Activated CD8-positive, alpha-beta memory T cell treated with anti-CD3 and anti-CD28 coated beads for 36 hours (primary cell): ENCODE results near the gene BACH1. TPM values are rescaled to one million over a fixed set of nuclear protein-coding genes. Genes with fewer than 3 reads are reported as not detected.

ENCODE experiments used
- CTCF ChIA-PET: fragments of 350-600 bp; sonication (Branson Sonifier 250); formaldehyde crosslinking; loops from one replicate; lab custom pipeline; 2021; ENCODE audit warnings: antibody characterized with exemption; lab: Charles Lee
- POLR2A ChIA-PET: fragments of 350-600 bp; sonication (Branson Sonifier 250); formaldehyde crosslinking; loops from one replicate; lab custom pipeline; 2021; ENCODE audit warnings: antibody characterized with exemption; lab: Charles Lee
- total RNA-seq, 2 experiments: library from RNA; stranded (reverse); gene quantifications; one replicate each; pipeline ENCODE4 v1.2.3, GENCODE V29; 2021

BACH1 gene
- total RNA-seq, 2 experiments from 2014 or later: 20.5 to 21.5 TPM

DNA sequence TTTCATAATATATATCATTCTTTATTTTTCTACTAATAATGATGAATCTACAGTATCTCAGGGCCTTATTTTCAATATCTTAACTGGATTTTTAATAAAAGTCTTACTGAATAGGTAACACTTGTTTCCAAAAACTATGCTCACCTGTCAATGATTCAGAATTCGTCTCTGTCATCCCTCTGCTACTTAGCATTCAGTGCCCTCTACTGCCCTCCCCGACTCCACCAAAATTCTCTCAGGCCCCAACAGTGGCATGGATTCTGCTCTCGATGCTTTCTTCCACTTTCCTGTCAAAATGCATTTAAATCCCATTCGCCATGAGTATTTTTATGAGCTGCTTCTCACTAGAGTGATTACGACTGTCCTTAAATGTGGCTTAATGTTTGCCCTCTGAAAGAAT lies 10.5 kb upstream of the BACH1 start:
- ChIA-PET POLR2A (no interaction called here), CTCF (interaction anchor here (1.2 kb wide), 1 partner anchor 12 kb away, joined by 4 read pairs; no protein-coding TSS in a partner anchor)

DNA sequence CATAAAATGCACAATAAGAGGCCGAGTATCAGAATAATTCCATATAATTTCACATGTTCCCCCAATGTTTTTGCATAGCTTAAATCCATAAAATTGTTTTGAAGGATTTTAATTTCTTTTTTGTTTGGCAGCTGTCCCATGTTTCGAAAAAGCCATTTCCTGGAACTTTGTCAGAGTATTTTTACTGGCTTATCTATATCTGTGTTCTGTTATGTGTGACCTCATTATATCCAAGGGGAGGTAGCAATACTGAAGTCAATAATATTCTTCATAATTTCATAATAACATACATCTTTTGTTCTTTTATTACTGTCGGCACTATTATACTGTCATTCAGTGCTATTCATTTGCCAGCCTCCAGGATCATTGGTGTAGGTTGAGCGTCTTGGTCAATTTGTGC lies 9.4 kb upstream of the BACH1 start:
- CTCF ChIA-PET: interaction anchor here (1.2 kb wide), 1 partner anchor 11 kb away, joined by 4 read pairs; no protein-coding TSS in a partner anchor

DNA sequence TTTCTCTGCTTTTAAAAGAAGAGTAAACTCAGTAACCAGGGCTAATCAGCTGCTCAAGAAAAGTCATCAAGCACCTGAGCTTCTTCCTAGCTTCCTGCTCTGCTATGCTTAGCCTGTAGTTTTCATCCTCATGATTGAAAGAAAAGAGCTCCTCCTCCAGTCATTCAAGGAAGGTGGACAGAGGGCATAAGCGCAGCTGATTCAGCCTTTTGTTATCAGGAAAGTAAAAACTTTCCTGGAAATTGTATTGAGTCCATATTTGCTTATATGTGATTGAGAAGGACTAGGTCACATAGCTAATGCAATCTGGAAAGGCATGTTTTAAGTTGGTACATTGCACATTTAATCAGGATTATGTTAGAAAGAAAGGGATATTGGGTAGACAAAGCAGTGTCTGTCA lies 8.5 kb upstream of the BACH1 start:
- CTCF ChIA-PET: no interaction called here
- POLR2A ChIA-PET: no interaction called here

More for the DNA sequence above, 9.4 kb upstream of the BACH1 start:
- POLR2A ChIA-PET: no interaction called here

DNA sequence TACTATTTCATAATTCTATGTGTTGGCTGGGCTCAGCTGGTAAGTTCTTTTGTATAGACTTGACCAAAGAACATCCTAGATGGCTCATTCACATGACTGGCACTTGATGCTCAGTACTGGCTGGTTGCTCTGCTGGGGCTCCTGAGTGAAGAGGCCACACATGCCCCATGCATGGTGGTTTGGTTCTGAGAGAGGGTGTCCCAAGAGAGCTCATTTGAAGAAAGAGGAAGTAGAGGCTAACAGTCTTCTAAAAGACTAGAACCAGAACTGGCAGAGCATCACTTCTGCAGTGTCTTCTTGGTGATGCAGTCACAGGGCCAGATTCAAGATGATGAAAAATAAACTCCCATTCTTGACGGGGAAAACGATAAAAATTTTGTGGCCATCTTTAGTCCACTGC lies 5.2 kb upstream of the BACH1 start:
- ChIA-PET POLR2A (no interaction called here), CTCF (no interaction called here)

DNA sequence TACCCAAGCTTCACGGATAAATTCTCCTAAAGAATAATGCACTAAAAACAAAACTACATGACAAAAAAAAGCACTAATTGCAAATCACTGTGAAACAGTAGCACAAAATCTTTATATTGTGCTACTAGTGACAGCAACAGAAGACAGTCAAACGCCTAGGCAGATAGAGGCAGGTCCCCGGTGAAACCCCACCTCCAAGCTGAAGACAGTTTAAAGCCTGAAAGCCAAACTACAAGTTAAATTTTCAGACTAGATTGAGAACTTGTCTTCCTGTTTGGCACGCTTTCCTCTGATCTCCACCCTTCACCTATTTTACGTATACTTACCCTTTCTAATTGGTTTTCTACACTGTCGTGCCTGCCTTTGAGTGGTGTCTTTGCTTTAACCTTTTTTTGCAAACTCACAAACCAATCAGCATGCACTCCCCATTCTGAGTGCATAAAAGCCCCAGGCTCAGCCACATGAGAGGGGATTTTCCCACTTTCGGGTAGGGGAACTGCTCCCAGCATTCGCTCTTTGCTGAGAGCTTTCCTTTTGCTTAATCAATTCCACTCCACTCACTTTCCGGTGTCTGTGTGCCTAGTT lies 3.6 kb upstream of the BACH1 start:
- POLR2A ChIA-PET: no interaction called here
- CTCF ChIA-PET: interaction anchor here (0.6 kb wide), 1 partner anchor 65 kb away, joined by 5 read pairs; no protein-coding TSS in a partner anchor

DNA sequence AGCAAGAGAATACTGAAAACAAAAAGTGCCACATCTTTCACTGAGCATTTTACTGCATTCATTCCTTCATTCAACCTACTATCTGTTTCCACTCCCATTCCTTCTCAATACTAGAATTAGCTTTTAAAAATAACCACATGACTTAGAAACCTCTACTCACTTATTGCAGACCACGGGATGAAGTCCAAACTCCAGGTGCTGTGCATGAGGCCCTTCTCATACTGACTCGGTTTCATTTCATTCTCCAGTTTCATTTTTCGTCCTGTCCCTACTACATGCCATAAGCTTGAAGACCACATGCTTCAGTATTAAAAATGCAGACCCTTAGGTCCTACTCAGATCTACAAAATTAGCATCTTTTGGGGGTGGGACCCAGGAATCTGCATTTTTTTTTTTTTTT lies 2.3 kb upstream of the BACH1 start:
- ChIA-PET POLR2A (no interaction called here), CTCF (interaction anchor here (0.7 to 1.1 kb wide), 2 partner anchors 9 to 60 kb away, joined by 3 to 4 read pairs; no protein-coding TSS in a partner anchor)

DNA sequence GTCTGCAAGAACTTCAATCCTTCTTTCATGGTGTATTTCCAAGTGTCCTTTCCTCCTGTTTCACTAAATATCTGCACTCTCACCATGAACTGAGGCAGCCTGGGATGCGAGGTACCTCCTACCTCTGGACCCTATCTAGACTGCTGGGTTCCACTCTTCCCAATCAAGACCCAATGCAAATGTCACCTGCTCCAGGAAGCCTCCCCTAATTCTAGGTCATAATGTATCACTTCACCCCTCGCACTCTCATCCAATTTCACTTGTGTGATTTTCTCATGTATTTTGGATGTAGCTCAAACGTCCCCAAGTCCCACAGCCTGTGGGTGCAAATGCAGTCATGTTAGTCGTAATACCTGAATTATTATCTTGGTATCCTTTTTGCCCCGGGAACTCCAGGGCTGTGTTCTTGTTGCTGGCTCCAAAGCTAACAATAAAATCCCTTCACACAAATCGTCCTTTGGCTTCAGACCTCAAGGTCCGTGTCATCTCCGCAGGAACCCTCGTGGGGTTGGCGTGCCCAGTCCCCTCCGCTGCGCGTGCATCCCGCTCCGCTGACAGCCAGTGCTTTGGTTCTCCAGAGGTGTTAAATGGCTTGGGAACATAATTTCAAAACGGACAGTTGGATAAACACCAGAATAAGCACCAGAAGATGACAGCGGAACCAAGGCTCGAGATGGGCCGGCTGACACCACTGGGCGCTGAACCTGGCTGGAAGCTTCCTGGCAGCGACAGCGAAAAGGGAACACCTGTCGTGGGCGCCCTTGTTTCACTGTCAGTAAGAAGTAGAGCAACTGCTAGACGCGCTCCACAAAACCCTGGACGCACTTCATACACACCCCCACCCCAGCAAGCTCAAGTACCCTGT lies 1.0 kb upstream of the BACH1 start:
- POLR2A ChIA-PET: interaction anchor here (0.6 to 3.7 kb wide), 6 partner anchors 10 to 193 kb away, joined by 3 to 38 read pairs (median 8); no protein-coding TSS in a partner anchor
- CTCF ChIA-PET: interaction anchor here (0.7 to 1.1 kb wide), 4 partner anchors 46 to 225 kb away, joined by 3 to 5 read pairs (median 3); no protein-coding TSS in a partner anchor

DNA sequence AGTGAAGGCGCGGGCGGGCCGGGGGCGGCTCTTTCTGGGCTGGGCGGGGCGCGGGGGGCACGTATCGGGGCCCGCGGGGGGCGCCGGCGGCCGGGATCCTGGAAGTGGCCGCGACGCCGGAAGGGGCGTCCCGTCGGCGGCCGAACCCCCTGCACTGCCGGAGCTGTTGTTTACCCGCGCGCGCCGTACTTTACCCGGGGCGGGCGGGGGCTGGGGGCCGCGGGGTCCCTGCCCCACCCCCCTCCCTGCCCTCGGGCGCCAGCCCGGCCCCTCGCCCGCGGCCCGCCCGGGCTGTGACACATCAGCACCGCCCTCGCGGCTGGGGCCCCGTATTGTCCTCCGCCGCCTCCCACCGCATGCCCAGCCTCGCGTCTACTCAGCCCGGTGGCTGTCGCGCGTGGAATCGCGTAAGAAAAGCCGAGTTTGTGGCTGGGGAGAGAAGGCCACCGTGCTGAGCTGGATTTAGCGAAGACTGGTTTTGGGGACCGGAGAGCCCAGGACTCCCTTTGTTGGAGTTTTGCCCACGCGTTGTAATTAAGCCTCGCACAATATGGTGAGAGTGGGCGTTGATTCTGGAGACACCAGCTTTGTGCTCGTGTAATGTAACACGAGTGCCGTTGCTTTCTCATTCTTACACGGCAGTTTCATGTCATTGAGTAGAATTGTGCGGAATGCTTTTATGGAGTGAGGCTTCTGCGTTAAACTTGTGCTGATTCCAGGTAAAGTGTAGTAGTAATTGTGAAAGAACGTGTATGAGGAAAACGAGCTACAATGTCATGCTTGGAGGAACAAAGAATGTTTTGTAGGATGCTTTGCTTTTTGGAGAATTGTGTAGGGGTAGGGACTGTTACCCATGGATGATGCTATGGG lies 559 bp downstream of the BACH1 start:
- ChIA-PET CTCF (interaction anchor here (0.8 to 3.1 kb wide), 10 partner anchors 11 to 227 kb away, joined by 3 to 11 read pairs (median 4); no protein-coding TSS in a partner anchor), POLR2A (interaction anchor here (0.5 to 3.7 kb wide), 11 partner anchors 9 to 297 kb away, joined by 3 to 38 read pairs (median 7); partner anchors contain the start of gene CCT8)

DNA sequence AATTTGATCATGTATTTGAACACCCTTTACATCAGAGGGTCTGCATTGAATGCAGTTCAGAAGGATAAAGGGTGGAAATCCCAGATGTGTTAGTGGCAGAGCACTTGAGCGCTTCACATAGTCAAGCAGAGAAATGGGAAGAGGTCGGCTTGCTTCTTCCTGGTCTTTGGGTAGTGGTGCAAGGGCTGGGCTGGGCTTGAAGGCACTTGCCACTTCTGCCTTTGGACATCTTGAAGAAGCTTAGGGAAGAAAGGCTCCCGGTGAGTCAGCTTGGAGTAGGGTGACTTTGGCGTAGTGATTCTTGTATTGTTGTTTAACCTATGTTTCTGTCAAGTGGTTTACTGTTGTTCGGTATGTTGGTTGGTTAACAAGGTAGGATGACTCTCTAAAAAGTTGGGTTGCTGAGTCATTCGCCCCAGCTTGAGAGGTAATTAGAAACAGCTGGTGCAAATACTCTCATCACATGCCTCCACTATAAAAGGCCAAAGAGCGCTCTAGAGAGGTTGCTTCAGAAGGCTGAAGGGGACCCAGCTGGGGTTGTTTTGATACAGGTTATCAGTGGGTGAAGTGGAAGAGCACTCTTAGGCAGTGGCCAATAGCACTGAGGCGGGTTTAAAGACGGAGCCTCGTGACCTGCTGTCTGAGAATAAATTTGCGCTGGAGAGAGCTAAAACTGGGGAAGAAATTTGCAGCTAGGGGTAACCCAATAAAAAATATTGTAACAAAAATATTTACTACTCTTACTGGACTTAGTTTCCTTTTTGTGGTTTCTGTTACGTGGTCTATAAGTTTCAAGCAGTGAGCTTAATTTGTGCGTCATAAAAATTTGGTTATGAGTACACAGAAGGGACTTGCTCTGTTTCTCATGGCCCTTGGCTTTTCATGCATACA lies 1.4 kb downstream of the BACH1 start:
- CTCF ChIA-PET: interaction anchor here (1.1 to 3.1 kb wide), 8 partner anchors 12 to 224 kb away, joined by 3 to 11 read pairs (median 4); no protein-coding TSS in a partner anchor

DNA sequence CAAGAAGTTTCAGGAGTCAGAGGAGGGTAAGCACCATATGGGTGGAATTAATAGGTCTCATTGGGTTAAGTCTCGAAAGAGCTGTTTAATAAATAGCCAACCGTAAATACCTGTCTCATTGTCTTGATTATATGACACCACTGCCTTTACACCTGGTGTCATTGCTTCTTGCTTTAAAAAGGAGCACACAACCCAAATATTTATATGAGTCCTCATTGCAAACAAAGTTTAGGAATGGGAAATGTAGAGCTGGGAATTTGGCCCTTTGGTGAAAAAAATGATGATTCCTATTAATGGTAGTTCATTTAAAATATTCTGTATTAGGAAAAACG lies 2.1 kb downstream of the BACH1 start:
- CTCF ChIA-PET: interaction anchor here (1.1 to 3.1 kb wide), 5 partner anchors 12 to 224 kb away, joined by 4 to 11 read pairs (median 4); no protein-coding TSS in a partner anchor
- POLR2A ChIA-PET: interaction anchor here (0.6 to 3.7 kb wide), 8 partner anchors 42 to 298 kb away, joined by 3 to 38 read pairs (median 6); partner anchors contain the start of genes CCT8 and USP16

More for the DNA sequence above, 1.4 kb downstream of the BACH1 start:
- POLR2A ChIA-PET: interaction anchor here (0.6 to 3.7 kb wide), 11 partner anchors 42 to 297 kb away, joined by 3 to 38 read pairs (median 6); partner anchors contain the start of genes CCT8 and USP16

DNA sequence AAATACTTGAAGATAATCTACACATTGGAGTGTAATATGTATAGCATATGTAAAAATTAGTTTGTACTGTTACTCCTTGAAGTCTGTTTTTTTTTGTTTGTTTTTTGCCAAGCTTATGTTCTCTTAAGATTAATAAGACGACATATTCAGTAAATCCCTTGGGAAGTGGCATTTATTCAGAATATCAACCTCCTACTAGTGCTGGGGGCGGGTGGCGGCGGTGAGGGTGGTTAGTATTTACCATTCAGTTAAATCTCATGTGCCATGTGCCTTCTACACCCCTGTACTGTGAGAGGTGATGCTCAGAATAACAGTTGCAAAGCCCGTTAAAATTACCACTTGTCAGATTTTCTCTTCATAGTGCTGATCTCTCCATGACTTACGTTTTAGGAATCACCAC lies 3.0 kb downstream of the BACH1 start:
- POLR2A ChIA-PET: no interaction called here

DNA sequence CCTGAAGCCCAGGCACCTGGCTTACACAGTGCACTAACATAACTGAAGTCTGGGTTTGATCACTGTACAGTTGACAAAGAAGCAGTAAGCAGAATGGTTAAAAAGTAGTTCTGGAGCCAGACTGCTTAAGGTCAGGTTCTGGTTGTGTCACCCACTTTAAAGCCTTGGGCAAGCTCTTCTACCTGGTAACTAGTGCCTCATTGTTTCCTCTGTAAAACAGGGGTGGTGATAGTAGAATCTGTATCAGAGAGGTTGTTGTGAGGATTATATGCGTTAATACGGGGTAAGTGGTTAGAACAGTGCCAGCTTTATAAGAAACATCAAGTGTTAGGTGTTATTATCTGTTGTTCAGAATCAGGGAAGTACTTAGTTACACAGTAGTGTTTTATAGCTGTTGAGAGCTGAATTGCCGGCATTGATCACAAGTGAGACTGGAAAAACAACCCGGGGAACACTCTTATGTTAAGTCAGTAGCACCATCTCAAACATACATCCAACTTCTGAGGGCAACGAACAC lies 3.7 kb downstream of the BACH1 start:
- POLR2A ChIA-PET: no interaction called here
- CTCF ChIA-PET: no interaction called here

More for the DNA sequence above, 3.0 kb downstream of the BACH1 start:
- CTCF ChIA-PET: interaction anchor here (3.1 kb wide), 1 partner anchor 70 kb away, joined by 11 read pairs; no protein-coding TSS in a partner anchor

DNA sequence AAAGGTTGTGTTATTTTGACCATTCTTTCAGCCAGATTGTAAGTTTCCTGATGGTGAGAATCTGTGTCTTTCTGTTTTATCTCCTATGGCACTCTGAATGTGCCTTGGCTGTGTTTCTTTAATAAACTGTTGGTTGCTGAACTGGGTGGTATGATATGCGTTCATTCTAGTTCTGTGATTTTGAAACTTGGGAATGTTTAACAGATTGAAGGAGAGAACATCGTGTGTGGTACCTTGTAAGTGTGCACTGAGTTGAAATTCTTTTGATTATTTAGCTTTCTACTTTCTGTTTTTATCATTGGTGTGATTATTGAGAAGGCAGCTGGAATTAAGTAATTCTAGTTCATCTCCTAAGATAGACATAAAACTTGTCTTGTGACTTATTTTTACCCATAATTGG lies 4.6 kb downstream of the BACH1 start:
- CTCF ChIA-PET: no interaction called here
- POLR2A ChIA-PET: interaction anchor here (0.7 kb wide), 1 partner anchor 286 kb away, joined by 3 read pairs; no protein-coding TSS in a partner anchor

DNA sequence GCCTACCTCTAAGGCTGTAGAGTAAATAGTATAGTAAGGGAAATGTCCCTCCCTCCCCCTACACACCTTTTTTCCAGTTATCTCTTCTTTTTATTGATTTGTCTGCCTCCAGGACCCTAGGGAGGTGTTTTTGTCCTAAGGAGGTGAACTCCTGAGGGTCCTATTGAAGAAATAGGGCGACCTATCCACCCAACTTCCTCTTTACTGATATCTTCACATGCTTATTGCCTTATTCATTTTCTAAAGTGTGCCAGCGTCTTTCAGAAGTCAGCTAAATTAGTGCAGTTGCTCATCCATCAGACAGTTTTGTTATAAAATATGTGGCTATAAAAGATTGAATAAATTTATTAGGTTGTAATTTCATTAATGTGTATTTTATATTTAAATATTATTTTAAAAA lies 5.9 kb downstream of the BACH1 start:
- CTCF ChIA-PET: no interaction called here
- POLR2A ChIA-PET: no interaction called here

DNA sequence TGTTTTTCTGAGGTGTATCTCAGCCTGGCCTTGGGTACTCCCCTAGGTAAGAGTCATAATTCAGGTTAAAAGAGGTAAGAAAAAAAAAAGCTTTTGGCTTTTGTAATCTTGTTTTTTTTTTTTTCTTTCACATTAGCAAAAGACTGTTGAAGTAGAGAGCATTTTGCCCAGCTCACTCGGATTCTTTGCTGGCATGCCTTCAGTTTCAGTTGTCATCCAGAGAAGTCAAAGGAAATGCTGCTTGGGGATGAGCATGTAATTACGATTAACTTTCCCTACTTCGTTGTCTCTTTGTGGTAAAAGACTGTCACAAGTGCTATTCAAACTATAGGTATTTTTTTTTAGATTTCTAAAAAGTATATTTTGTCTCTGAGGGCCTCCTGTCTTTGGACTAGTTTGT lies 6.3 kb downstream of the BACH1 start:
- CTCF ChIA-PET: no interaction called here
- POLR2A ChIA-PET: no interaction called here

DNA sequence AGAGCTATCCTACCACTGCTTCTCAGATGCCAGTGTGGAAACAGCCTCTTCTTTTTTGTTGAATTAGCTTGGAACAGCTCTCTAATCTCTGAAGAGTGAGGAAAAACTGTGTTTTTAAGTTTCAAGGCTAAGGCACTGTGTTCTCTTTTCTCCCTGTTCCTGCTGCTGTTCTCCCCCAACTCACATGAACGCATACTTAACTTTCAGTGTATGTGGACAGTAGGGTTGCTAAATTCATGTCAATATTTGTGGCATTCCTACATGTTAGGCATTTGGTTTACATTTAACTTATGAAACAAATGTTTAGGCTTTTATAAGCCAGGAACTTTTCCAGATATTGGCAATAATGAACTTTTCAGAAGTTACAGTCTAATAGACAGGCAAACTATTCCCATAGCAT lies 6.8 kb downstream of the BACH1 start:
- ChIA-PET POLR2A (no interaction called here), CTCF (no interaction called here)

DNA sequence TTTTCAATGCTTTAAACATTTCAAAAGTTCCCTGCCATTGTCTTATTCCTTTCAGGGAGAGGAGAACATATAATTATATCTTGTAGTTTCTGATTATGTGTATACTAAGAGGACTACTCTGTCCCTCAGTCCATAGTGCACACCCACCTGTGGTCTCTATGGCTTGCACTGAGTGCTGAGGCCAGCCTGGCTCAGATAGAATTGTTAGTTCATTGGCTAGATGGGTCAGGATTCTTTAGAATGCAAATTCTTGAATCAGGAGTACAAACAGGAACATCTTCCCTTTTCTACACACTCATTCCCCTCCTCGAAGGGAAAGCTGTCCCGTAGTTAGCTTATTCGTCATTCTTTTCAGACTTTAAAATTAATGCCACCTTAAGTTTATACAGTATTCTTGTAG lies 8.2 kb downstream of the BACH1 start:
- POLR2A ChIA-PET: no interaction called here
- CTCF ChIA-PET: no interaction called here
